GM10266 (cell line): Measurements from ENCODE around the gene PMPCA.

Source experiments
- DNase-seq: peaks from one replicate; pipeline ENCODE4 v3.0.0; 2012; ENCODE audit errors: extremely low spot score
- TF ChIP-seq, protein P1 (sequence below): IDR thresholded peaks from 2 replicates; pipeline ENCODE4 v1.5.1; 2012; ENCODE audit warnings: mild to moderate bottlenecking, low read depth; ENCODE audit not compliant: control insufficient read depth, insufficient read depth; ENCODE audit errors: missing control alignments

PMPCA gene

GRCh38 chr9:136396219-136396515, 14.3 kb upstream of the PMPCA start:
- TF ChIP-seq, protein P1, sequence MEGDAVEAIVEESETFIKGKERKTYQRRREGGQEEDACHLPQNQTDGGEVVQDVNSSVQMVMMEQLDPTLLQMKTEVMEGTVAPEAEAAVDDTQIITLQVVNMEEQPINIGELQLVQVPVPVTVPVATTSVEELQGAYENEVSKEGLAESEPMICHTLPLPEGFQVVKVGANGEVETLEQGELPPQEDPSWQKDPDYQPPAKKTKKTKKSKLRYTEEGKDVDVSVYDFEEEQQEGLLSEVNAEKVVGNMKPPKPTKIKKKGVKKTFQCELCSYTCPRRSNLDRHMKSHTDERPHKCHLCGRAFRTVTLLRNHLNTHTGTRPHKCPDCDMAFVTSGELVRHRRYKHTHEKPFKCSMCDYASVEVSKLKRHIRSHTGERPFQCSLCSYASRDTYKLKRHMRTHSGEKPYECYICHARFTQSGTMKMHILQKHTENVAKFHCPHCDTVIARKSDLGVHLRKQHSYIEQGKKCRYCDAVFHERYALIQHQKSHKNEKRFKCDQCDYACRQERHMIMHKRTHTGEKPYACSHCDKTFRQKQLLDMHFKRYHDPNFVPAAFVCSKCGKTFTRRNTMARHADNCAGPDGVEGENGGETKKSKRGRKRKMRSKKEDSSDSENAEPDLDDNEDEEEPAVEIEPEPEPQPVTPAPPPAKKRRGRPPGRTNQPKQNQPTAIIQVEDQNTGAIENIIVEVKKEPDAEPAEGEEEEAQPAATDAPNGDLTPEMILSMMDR = no peak
- no peak for DNase-seq

DNA sequence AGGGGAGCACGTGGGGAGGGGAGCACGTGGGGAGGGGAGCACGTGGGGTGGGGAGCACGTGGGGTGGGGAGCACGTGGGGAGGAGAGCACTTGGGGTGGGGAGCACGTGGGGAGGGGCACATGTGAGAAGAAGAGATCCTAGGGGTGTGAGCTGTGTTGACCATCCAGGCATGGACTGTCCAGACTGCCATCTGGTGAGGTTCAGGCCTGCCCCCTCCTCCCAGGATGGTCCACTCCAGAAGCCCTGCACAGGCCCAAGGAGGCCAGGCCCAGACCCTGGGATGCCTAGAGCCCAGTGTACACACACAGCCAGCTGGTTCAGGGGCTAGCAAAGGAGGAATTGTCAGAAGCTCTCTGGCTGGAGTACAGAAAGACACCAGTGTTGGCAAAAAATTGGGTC, 12.8 kb upstream of the PMPCA start:
- no peak for DNase-seq
- TF ChIP-seq, protein P1 = no peak

DNA sequence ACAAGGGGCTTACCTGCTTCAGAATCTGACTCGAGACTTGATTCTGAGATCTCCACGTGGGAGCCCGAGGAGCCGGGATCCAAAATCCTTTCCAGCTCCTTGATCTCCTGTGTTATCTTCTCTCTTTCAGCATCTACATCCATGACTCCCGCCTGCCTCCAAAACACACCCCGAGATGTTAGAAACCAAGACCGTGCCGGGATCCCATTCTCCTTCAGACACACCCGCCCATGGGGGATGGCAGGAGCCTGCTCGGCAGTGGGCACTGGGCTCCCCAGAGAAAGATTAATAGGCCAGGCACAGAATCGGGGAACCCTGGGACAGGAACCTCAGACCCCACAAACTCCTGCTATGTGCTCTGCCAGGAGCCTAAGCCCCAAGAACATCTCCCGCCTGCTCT, 12.2 kb upstream of the PMPCA start:
- TF ChIP-seq, protein P1 = no peak

DNA sequence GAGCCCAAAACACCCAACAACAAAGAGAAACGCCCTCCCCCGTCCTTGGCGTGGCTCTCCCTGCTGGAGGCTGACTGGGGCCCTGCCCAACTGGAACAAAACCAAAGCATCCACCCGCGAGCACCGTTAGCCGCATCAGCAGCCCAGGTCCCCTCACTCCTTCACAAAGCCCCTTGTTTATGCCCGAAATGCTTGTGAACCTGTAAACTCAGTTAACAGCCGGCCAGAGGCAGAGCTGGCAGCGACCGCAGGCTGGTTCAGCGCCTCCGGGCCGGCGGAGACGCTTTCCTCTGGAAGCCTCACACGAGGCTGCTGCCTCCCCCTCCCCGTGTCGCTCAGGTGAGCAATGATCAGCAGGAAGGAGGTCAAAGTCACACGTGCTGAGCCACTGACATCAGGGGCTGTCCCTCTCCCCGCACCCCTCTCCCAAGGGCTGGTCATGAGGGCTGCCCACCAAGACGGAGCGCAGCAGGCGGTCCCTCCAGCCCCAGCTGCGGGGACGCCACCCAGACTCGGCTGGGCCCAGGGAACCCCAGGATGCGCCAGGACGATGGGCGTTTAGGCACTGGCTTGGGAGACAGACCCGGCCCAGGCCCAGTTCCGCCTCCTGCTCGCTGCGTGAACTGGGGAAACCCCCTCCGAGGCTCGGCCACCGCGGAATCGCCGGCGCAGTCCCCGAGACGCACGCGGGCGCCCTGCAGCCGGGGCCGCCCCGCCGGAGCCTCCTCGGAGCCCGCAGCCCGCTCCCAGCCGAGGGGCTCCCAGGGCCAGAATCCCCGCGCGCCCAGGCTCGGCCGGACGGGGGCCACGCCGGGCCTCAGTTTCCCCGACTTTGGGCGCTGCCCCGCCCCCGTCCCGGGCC, 11.1 kb upstream of the PMPCA start:
- TF ChIP-seq, protein P1 = no peak
- peak; percentile 70 for DNase-seq

More for the DNA sequence above, 12.2 kb upstream of the PMPCA start:
- no peak for DNase-seq

- TF ChIP-seq, protein P1 = peak; percentile 97
Measured at GRCh38 chr9:136400038-136400834, 10.2 kb upstream of the PMPCA start, which contains the start of gene SNAPC4. TSS of gene SNAPC4 (minus strand) at chr9:136400170. CDS start at chr9:136398428, 1,742 bp downstream.

GRCh38 chr9:136401173-136401922, 9.1 kb upstream of the PMPCA start:
- no peak for DNase-seq
- TF ChIP-seq, protein P1 = no peak

More at GRCh38 chr9:136400038-136400834, 10.2 kb upstream of the PMPCA start, which contains the start of gene SNAPC4:
- peak; percentile 99 for DNase-seq

- TF ChIP-seq, protein P1 = no peak
Measured at GRCh38 chr9:136402067-136402466, 8.4 kb upstream of the PMPCA start.

More at GRCh38 chr9:136402067-136402466, 8.4 kb upstream of the PMPCA start:
- no peak for DNase-seq
